Effector memory CD4-positive, alpha-beta T cell (primary cell): ENCODE results near the gene ADAMTS13.
A peak's percentile ranks its signal among the peaks of the same experiment; 100 is the strongest.
"Not testable (repeated sequence)": the region's sequence is repeated elsewhere in the genome, so short reads cannot be mapped to it uniquely, and the experiment has no call there.

ENCODE experiments used
- DNase-seq, 3 donors: peaks; one replicate each; pipeline ENCODE4 v3.0.0-alpha.2; 2020
- H3K27ac ChIP-seq: 2 replicates; pipeline ENCODE4 v1.7.0; 2013; ENCODE audit warnings: mild to moderate bottlenecking, low read length, moderate library complexity; ENCODE audit not compliant: insufficient read depth, poor library complexity, severe bottlenecking
- H3K27me3 ChIP-seq: replicated peaks from 2 replicates; pipeline ENCODE4 v1.7.0; 2013; ENCODE audit warnings: mild to moderate bottlenecking, low read length; ENCODE audit not compliant: insufficient read depth, control insufficient read depth, poor library complexity, severe bottlenecking
- H3K36me3 ChIP-seq: 2 replicates; pipeline ENCODE4 v1.7.0; 2013; ENCODE audit warnings: mild to moderate bottlenecking, low read length, moderate library complexity; ENCODE audit not compliant: control insufficient read depth, insufficient read depth
- H3K4me1 ChIP-seq: 2 replicates; pipeline ENCODE4 v1.7.0; 2013; ENCODE audit warnings: low read length, mild to moderate bottlenecking; ENCODE audit not compliant: control insufficient read depth, insufficient read depth, poor library complexity, severe bottlenecking
- H3K4me3 ChIP-seq: 2 replicates; pipeline ENCODE4 v1.7.0; 2013; ENCODE audit warnings: low read length, low read depth, mild to moderate bottlenecking; ENCODE audit not compliant: insufficient read depth, poor library complexity, severe bottlenecking
- H3K9me3 ChIP-seq: 2 replicates; pipeline ENCODE4 v1.7.0; 2013; ENCODE audit warnings: mild to moderate bottlenecking, low read length, moderate library complexity; ENCODE audit not compliant: control insufficient read depth
- total RNA-seq, 3 donors: gene quantifications; one replicate each; lab custom pipeline; 2026; lab: John Stamatoyannopoulos, UW

ADAMTS13 gene
- total RNA-seq, result 0.69 to 2.5 (median 1.1) reads per million in 3 donors

GRCh38 chr9:133421615-133422542 lies at the start of gene ADAMTS13:
TSS of gene ADAMTS13 (plus strand) at chr9:133422367. CDS start at chr9:133422444, 77 bp downstream.
- no peak for DNase-seq
- Histone ChIP-seq H3K4me3 (no peak within 1 kb of the TSS), H3K9me3 (no peaks in the 10 kb centered on the region), H3K4me1 (no peaks in the 10 kb centered on the region), H3K27ac (peak within 1 kb of the TSS; percentile 18), H3K36me3 (no peaks in the 10 kb centered on the region), H3K27me3 (no peaks in the 10 kb centered on the region)

DNA sequence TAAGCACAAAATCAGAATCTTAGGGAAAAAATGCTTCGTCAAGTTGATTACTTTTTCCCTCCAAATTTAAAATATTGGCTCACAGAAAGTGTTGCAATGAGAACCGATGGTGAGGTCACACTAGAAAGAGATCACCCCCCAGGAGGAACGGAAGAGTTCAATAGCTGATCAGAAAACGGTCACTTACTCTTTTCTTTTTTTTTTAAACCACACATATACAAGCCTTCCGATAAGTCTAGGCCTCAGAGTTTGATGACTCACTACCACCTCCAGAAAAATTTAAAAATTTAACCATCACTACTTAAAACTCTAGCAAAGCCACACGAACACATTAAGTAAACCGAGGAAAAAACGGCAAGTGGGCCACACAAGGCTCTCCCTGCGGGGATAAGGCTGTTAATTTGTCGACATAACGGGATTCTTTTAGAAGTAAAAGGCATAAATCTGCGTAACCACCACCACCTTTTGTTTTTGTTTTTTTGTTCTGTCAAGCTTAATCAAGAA lies 47.5 kb upstream of the ADAMTS13 start:
- H3K4me1 ChIP-seq, result peaks cover 53% of the 10 kb centered on the region
- H3K27me3 ChIP-seq, result no peaks in the 10 kb centered on the region
- peaks cover 5% of the 10 kb centered on the region for H3K36me3 ChIP-seq
- H3K27ac ChIP-seq, result peak overlapping the region; percentile 92
- peak overlapping the region; percentile 71 for H3K4me3 ChIP-seq
- no peaks in the 10 kb centered on the region for H3K9me3 ChIP-seq
- peak in 1 of 3 donors; percentile 5 for DNase-seq

DNA sequence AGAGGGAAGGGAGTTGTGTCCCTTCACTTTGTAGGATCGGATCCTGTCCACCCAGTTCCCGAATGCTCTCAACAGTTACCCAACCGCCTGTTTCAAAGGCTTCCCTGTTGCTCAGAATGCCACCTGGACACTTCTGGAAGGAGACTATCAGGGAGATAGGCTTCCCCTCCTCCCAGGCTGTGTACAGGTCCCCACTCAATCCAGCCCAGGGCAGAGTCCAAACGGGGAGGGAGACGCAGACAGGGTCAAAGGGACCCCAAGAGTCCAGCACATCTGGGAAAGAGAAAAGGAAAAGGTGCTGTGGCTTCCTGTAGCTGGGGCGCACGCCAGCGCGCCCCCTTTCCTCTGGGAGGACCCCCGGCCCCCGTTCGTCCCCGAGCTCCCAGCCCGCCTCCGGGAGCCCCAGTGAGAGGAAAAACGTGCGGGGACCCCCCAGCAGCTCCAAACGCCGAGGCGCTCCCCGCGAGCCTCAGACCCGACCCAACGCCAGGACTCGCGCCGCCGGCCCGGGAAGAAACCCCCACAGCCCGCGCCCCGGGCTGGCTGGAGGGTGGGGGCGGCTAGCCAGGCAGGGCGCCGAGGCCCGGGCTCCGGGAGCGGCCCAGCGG lies 46.9 kb upstream of the ADAMTS13 start:
- no peaks in the 10 kb centered on the region for H3K36me3 ChIP-seq
- H3K4me3 ChIP-seq, result peak overlapping the region; percentile 71
- H3K9me3 ChIP-seq, result no peaks in the 10 kb centered on the region
- H3K27me3 ChIP-seq, result no peaks in the 10 kb centered on the region
- peaks cover 48% of the 10 kb centered on the region for H3K4me1 ChIP-seq
- H3K27ac ChIP-seq, result peak overlapping the region; percentile 92
- no peak for DNase-seq

GRCh38 chr9:133375724-133376654 lies 46.2 kb upstream of the ADAMTS13 start, which contains the start of the genes STKLD1 and SURF4:
TSS of gene STKLD1 (plus strand) at chr9:133376366. CDS start at chr9:133376474, 108 bp downstream.
TSS of gene SURF4 (minus strand) at chr9:133376060. CDS start at chr9:133375969, 91 bp downstream.
- no peaks in the 10 kb centered on the region for H3K27me3 ChIP-seq
- no peaks in the 10 kb centered on the region for H3K9me3 ChIP-seq
- H3K4me1 ChIP-seq, result peaks cover 40% of the 10 kb centered on the region
- H3K27ac ChIP-seq, result peak within 1 kb of the TSS; percentile 92
- peak within 1 kb of the TSS; percentile 71 for H3K4me3 ChIP-seq
- H3K36me3 ChIP-seq, result no peaks in the 10 kb centered on the region
- DNase-seq, result peak; percentile 87 to 88 (median 87)

DNA sequence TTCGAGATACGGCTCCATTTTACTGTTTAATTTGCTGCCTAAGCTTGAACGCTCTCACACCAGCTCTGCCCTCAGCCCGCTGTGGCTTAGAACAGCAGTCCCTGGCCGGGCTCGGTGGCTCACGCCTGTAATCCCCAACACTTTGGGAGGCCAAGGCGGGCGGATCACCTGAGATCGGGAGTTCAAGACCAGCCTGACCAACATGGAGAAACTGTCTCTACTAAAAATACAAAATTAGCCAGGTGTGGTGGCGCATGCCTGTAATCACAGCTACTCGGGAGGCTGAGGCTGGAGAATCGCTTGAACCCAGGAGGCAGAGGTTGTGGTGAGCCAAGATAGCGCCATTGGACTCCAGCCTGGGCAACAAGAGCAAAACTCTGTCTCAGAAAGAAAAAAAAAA lies 44.9 kb upstream of the ADAMTS13 start:
- peaks cover 27% of the 10 kb centered on the region for H3K4me1 ChIP-seq
- H3K36me3 ChIP-seq, result not testable (repeated sequence)

GRCh38 chr9:133377721-133378216 lies 44.4 kb upstream of the ADAMTS13 start:
- DNase-seq, result no peak
- H3K4me1 ChIP-seq, result peaks cover 22% of the 10 kb centered on the region
- H3K27ac ChIP-seq, result no peak overlapping the region

More for the DNA sequence above, 44.9 kb upstream of the ADAMTS13 start:
- not testable (repeated sequence) for H3K4me3 ChIP-seq, DNase-seq, H3K9me3 ChIP-seq, H3K27ac ChIP-seq, H3K27me3 ChIP-seq

GRCh38 chr9:133378408-133378962 lies 43.7 kb upstream of the ADAMTS13 start:
- H3K27ac ChIP-seq, result no peak overlapping the region
- no peak for DNase-seq
- no peak overlapping the region for H3K4me3 ChIP-seq
- H3K36me3 ChIP-seq, result no peaks in the 10 kb centered on the region
- H3K9me3 ChIP-seq, result no peaks in the 10 kb centered on the region
- no peaks in the 10 kb centered on the region for H3K27me3 ChIP-seq
- peaks cover 16% of the 10 kb centered on the region for H3K4me1 ChIP-seq

More at GRCh38 chr9:133377721-133378216, 44.4 kb upstream of the ADAMTS13 start:
- Histone ChIP-seq H3K9me3 (no peaks in the 10 kb centered on the region), H3K36me3 (no peaks in the 10 kb centered on the region), H3K27me3 (no peaks in the 10 kb centered on the region), H3K4me3 (no peak overlapping the region)

- H3K4me1 ChIP-seq, result peaks cover 7% of the 10 kb centered on the region
- H3K27me3 ChIP-seq, result no peaks in the 10 kb centered on the region
- H3K9me3 ChIP-seq, result no peaks in the 10 kb centered on the region
- no peak overlapping the region for H3K27ac ChIP-seq
- H3K4me3 ChIP-seq, result no peak overlapping the region
- no peaks in the 10 kb centered on the region for H3K36me3 ChIP-seq
- DNase-seq, result no peak
Measured at GRCh38 chr9:133379153-133380086, 42.7 kb upstream of the ADAMTS13 start.
